ENCODE data around the gene UACA.

UACA gene

GRCh38 chr15:70772402-70772801, 9.0 kb upstream of the UACA start:
- ChIA-PET CTCF (no interaction called here), POLR2A (ENCODE audit: low non-redundant PET) (no interaction called here)
- no peak for DNase-seq (ENCODE audit: low spot score)
- H3K27ac ChIP-seq: no peak overlapping the region
- no peak for TF ChIP-seq CTCF (conservative IDR thresholded peaks at IDR 0.05; ENCODE audit: low read depth)

- no peak overlapping the region for H3K27ac ChIP-seq
- ChIA-PET POLR2A (ENCODE audit: low non-redundant PET) (no interaction called here), CTCF (interaction anchor here (0.6 to 0.7 kb wide), 2 partner anchors 24 to 76 kb away, joined by 3 read pairs; no protein-coding TSS in a partner anchor)
- DNase-seq (ENCODE audit: low spot score): peak; percentile 78
- TF ChIP-seq CTCF (conservative IDR thresholded peaks at IDR 0.05; ENCODE audit: low read depth): no peak
These were observed 7.5 kb upstream of the UACA start for GRCh38 chr15:70770863-70771262.

GRCh38 chr15:70768257-70768883, 5.0 kb upstream of the UACA start:
- no peak overlapping the region for H3K27ac ChIP-seq
- TF ChIP-seq CTCF (conservative IDR thresholded peaks at IDR 0.05; ENCODE audit: low read depth): no peak
- ChIA-PET POLR2A (ENCODE audit: low non-redundant PET) (no interaction called here), CTCF (interaction anchor here (0.7 to 0.8 kb wide), 2 partner anchors 46 to 95 kb away, joined by 3 read pairs; no protein-coding TSS in a partner anchor)
- DNase-seq (ENCODE audit: low spot score): no peak

GRCh38 chr15:70767667-70768066, 4.3 kb upstream of the UACA start:
- DNase-seq (ENCODE audit: low spot score): no peak
- CTCF ChIA-PET: interaction anchor here (0.7 to 0.8 kb wide), 2 partner anchors 45 to 95 kb away, joined by 3 read pairs; no protein-coding TSS in a partner anchor
- POLR2A ChIA-PET (ENCODE audit: low non-redundant PET): no interaction called here
- no peak for TF ChIP-seq CTCF (conservative IDR thresholded peaks at IDR 0.05; ENCODE audit: low read depth)
- no peak overlapping the region for H3K27ac ChIP-seq

GRCh38 chr15:70766597-70766996, 3.2 kb upstream of the UACA start:
- ChIA-PET CTCF (no interaction called here), POLR2A (ENCODE audit: low non-redundant PET) (no interaction called here)
- no peak for DNase-seq (ENCODE audit: low spot score)
- TF ChIP-seq CTCF (conservative IDR thresholded peaks at IDR 0.05; ENCODE audit: low read depth): no peak
- H3K27ac ChIP-seq: no peak overlapping the region

GRCh38 chr15:70765504-70766281, 2.3 kb upstream of the UACA start:
- TF ChIP-seq CTCF (conservative IDR thresholded peaks at IDR 0.05; ENCODE audit: low read depth): no peak
- ChIA-PET CTCF (no interaction called here), POLR2A (ENCODE audit: low non-redundant PET) (no interaction called here)
- no peak for DNase-seq (ENCODE audit: low spot score)
- no peak overlapping the region for H3K27ac ChIP-seq
